GM12878 (cell line): ENCODE results near the gene C17orf113. TPM values are rescaled to one million over a fixed set of nuclear protein-coding genes. Genes with fewer than 3 reads are reported as not detected.

Experiments used
- ATAC-seq: fragments of 200-7000 bp; cut with Tn5 transposase; 3 replicates; pipeline ENCODE4 v1.9.1; 2020; ENCODE audit warnings: mild to moderate bottlenecking, moderate library complexity
- BruUV-seq: library from RNA; stranded (reverse); fragments of 400-500 nt; replicated peaks from 2 replicates; lab custom pipeline; 2021; lab: Mats Ljungman, UMichigan
- CTCF ChIA-PET: fragments of 300-600 bp; sonication (Branson Sonifier 250); formaldehyde crosslinking; extraction: SDS; loops from one replicate; lab custom pipeline; 2021; ENCODE audit warnings: inconsistent platforms; lab: Yijun Ruan, JAX
- POLR2A ChIA-PET: fragments of 350-600 bp; formaldehyde crosslinking; extraction: SDS; loops from one replicate; lab custom pipeline; 2021; ENCODE audit warnings: inconsistent platforms; lab: Charles Lee
- RAD21 ChIA-PET: fragments of 300-600 bp; sonication (Branson Sonifier 250); formaldehyde crosslinking; loops from one replicate; lab custom pipeline; 2023; ENCODE audit warnings: antibody characterized with exemption; ENCODE audit not compliant: unreplicated experiment; lab: Charles Lee
- SMC1A ChIA-PET: fragments of 300-600 bp; sonication (Branson Sonifier 250); formaldehyde crosslinking; loops from one replicate; lab custom pipeline; 2023; ENCODE audit not compliant: unreplicated experiment, uncharacterized antibody; lab: Charles Lee
- DNase-seq: peaks from one replicate; pipeline ENCODE4 v3.0.0-alpha.2; 2011; ENCODE audit warnings: low read depth, low spot score
- FAIRE-seq: peaks from 3 replicates; lab custom pipeline; 2011; peaks lifted over from hg19 to GRCh38; lab: Jason Lieb, UNC
- H2AFZ ChIP-seq: 2 replicates; pipeline ENCODE4 v1.6.0; 2011; ENCODE audit warnings: low read depth, low read length, control low read depth; ENCODE audit not compliant: control insufficient read depth
- H3K27ac ChIP-seq: 2 replicates; pipeline ENCODE4 v1.5.1; 2011; ENCODE audit warnings: control low read depth; ENCODE audit not compliant: control insufficient read depth, insufficient read depth
- H3K27me3 ChIP-seq, 2 experiments: replicated peaks in 1 of 2; 2 replicates each; pipeline versions ENCODE4 v1.6.0 to v1.6.1; 2011; ENCODE audit warnings: low read length in 1 of 2; ENCODE audit not compliant: control insufficient read depth in 2 of 2, insufficient read depth in 2 of 2
- H3K36me3 ChIP-seq, 2 experiments: 2 replicates each; pipeline ENCODE4 v1.5.1; 2011; ENCODE audit warnings: low read length in 1 of 2; ENCODE audit not compliant: control insufficient read depth in 2 of 2, insufficient read depth in 2 of 2
- H3K4me1 ChIP-seq: 2 replicates; pipeline ENCODE4 v1.6.1; 2011; ENCODE audit warnings: mild to moderate bottlenecking, low read length, moderate library complexity, mixed read lengths; ENCODE audit not compliant: control insufficient read depth, insufficient read depth
- H3K4me2 ChIP-seq: 2 replicates; pipeline ENCODE4 v1.6.0; 2011; ENCODE audit warnings: control low read depth; ENCODE audit not compliant: control insufficient read depth, insufficient read depth
- H3K4me3 ChIP-seq: fragments of 200-600 bp; sonication (generic); 2 replicates; pipeline ENCODE4 v1.5.1; 2016
- H3K79me2 ChIP-seq: 2 replicates; pipeline ENCODE4 v1.6.0; 2011; ENCODE audit warnings: low read length; ENCODE audit not compliant: control insufficient read depth, insufficient read depth
- H3K9ac ChIP-seq: 2 replicates; pipeline ENCODE4 v1.8.0; 2011; ENCODE audit warnings: low read length, control low read depth, mixed read lengths; ENCODE audit not compliant: control insufficient read depth, insufficient read depth
- H3K9me3 ChIP-seq: replicated peaks from 3 replicates; pipeline ENCODE4 v1.5.1; 2011; ENCODE audit warnings: mild to moderate bottlenecking, low read length; ENCODE audit not compliant: control insufficient read depth, insufficient read depth
- H4K20me1 ChIP-seq: 2 replicates; pipeline ENCODE4 v1.6.0; 2011; ENCODE audit not compliant: control insufficient read depth, insufficient read depth
- BCLAF1 ChIP-seq: fragments of 450-650 bp; IDR thresholded peaks from 2 replicates; pipeline ENCODE4 v1.6.1; 2017; ENCODE audit warnings: antibody characterized with exemption, mild to moderate bottlenecking, moderate library complexity
- BRCA1 ChIP-seq: IDR thresholded peaks from 2 replicates; pipeline ENCODE4 v1.6.1; 2011; ENCODE audit warnings: low read depth, low read length, improper control_type of control experiment
- CBFB ChIP-seq: IDR thresholded peaks from 2 replicates; pipeline ENCODE4 v1.6.1; 2016; ENCODE audit warnings: antibody characterized with exemption, low read depth
- DPF2 ChIP-seq: fragments of 450-650 bp; IDR thresholded peaks from 2 replicates; pipeline ENCODE4 v1.6.1; 2017; ENCODE audit warnings: mild to moderate bottlenecking
- FOS ChIP-seq: IDR thresholded peaks from 3 replicates; pipeline ENCODE4 v1.6.1; 2011; ENCODE audit warnings: borderline replicate concordance; ENCODE audit not compliant: insufficient read length; ENCODE audit errors: extremely low read depth
- FOXM1 ChIP-seq: IDR thresholded peaks from 2 replicates; pipeline ENCODE4 v1.6.1; 2012; ENCODE audit warnings: low read depth, mild to moderate bottlenecking, inconsistent platforms, low read length, moderate library complexity
- NKRF ChIP-seq: fragments of 450-650 bp; conservative IDR thresholded peaks from 2 replicates; pipeline ENCODE4 v1.6.1; 2017; ENCODE audit warnings: mild to moderate bottlenecking, moderate library complexity
- PAX5 ChIP-seq: IDR thresholded peaks from 2 replicates; pipeline ENCODE4 v1.6.1; 2011; ENCODE audit warnings: low read depth, low read length, borderline replicate concordance
- SIN3A ChIP-seq: IDR thresholded peaks from 2 replicates; pipeline ENCODE4 v1.6.1; 2012; ENCODE audit warnings: low read depth, low read length, improper control_type of control experiment
- WRNIP1 ChIP-seq: IDR thresholded peaks from 2 replicates; pipeline ENCODE4 v1.6.1; 2011; ENCODE audit warnings: low read depth, low read length, improper control_type of control experiment, borderline replicate concordance
- ZNF207 ChIP-seq: fragments of 450-650 bp; IDR thresholded peaks from 2 replicates; pipeline ENCODE4 v1.6.1; 2014; ENCODE audit warnings: antibody characterized with exemption, mild to moderate bottlenecking, borderline replicate concordance
- ZNF24 ChIP-seq: fragments of 450-650 bp; IDR thresholded peaks from 2 replicates; pipeline ENCODE4 v1.6.1; 2017; ENCODE audit warnings: antibody characterized with exemption, mild to moderate bottlenecking
- ZNF274 ChIP-seq: IDR thresholded peaks from one replicate; pipeline ENCODE4 v1.8.0; 2011; ENCODE audit not compliant: insufficient read length, insufficient read depth
- ZNF384 ChIP-seq: IDR thresholded peaks from 2 replicates; pipeline ENCODE4 v1.6.1; 2012; ENCODE audit warnings: low read depth, mild to moderate bottlenecking, low read length, improper control_type of control experiment, borderline replicate concordance
- ZNF687 ChIP-seq: fragments of 450-650 bp; IDR thresholded peaks from 2 replicates; pipeline ENCODE4 v1.6.1; 2017; ENCODE audit warnings: mild to moderate bottlenecking, moderate library complexity
- WGBS: methylation state at CpG from one replicate; pipeline ENCODE4 v1.1.6; 2016; ENCODE audit warnings: low lambda C conversion rate; ENCODE audit not compliant: insufficient replicate concordance, insufficient coverage; ENCODE audit errors: missing lambda C conversion rate; 5-methylcytosine and 5-hydroxymethylcytosine counted together
- in situ Hi-C: fragments of 300-500 bp; cut with MboI; formaldehyde crosslinking; loops from 9 replicates; pipeline ENCODE4 v1.14.3; 2018; ENCODE audit warnings: mixed read lengths
- intact Hi-C: fragments of 100-400 bp; cut with micrococcal nuclease; formaldehyde crosslinking; loops from one replicate; pipeline ENCODE4 v1.14.2; 2022; ENCODE audit not compliant: unreplicated experiment
- polyA plus RNA-seq, 11 experiments: library from polyadenylated mRNA; depleted of rRNA in 4 of 11; unstranded in 6 of 11; stranded (reverse) in 5 of 11; fragments of >200 nt; fragmentation: Nextera tagmentation in 4 of 11; fragmentation: Illumina TruSeq in 1 of 11; extraction: Ambion mirVana in 4 of 11; extraction: Trizol in 1 of 11; gene quantifications; 1 replicate in 1 of 11; 2 replicates in 10 of 11; pipeline versions ENCODE4 v1.2.1 to v1.2.3, GENCODE V29; 2011 to 2016; ENCODE audit warnings: inconsistent platforms in 2 of 11, missing spikeins in 2 of 11, low read depth in 1 of 11
- total RNA-seq, 4 experiments: library from RNA; depleted of rRNA in 3 of 4; stranded (reverse); fragments of >200 nt in 3 of 4; fragmentation: Illumina TruSeq in 1 of 4; extraction: Trizol in 1 of 4; gene quantifications; 2 replicates each; pipeline versions ENCODE4 v1.2.1 to v1.2.3, GENCODE V29; 2013 to 2021

Gene C17orf113
- total and polyA plus RNA-seq, 10 of the 15 experiments (the other 5 are each of a cell fraction or from before 2014, with no cell fraction given) = 0.03 to 0.17 (median 0.08) TPM; not detected in 3

- no peak for TF ChIP-seq ZNF687
- no peak for TF ChIP-seq ZNF274
- no peak for TF ChIP-seq CBFB
Observed at GRCh38 chr17:42031584-42031983, 18.8 kb downstream of the C17orf113 start (continued).

- 66% methylated on average over 7 of the region's 7 CpGs for WGBS
- Histone ChIP-seq H3K9me3 (no peaks in the 10 kb centered on the region), H3K36me3 (peaks cover 0 to 13% of the 10 kb centered on the region in 2 experiments; a peak in 2 of 4 replicates), H2AFZ (no peak overlapping the region), H4K20me1 (no peaks in the 10 kb centered on the region), H3K9ac (no peak overlapping the region), H3K4me1 (peaks cover 13% of the 10 kb centered on the region), H3K4me2 (no peak overlapping the region), H3K27ac (no peak overlapping the region), H3K79me2 (no peaks in the 10 kb centered on the region), H3K27me3 (no peaks in the 10 kb centered on the region), H3K4me3 (no peak overlapping the region)
- RAD21 ChIA-PET = interaction anchor here (0.8 kb wide), 1 partner anchor 62 kb away, joined by 5 read pairs; the partner anchor contains the start of gene CNP
- POLR2A ChIA-PET = interaction anchor here (0.6 kb wide), 1 partner anchor 388 kb away, joined by 4 read pairs; no protein-coding TSS in a partner anchor
- ATAC-seq (no peak), FAIRE-seq (no peak), DNase-seq (no peak)
- SMC1A ChIA-PET = interaction anchor here (0.7 kb wide), 1 partner anchor 87 kb away, joined by 4 read pairs; no protein-coding TSS in a partner anchor
- BruUV-seq = no TSS peak
- intact Hi-C loops (loop anchor here (5.0 kb wide), 2 partner anchors 34 to 74 kb away; no protein-coding TSS in a partner anchor), in situ Hi-C loops (no loop called here)
- CTCF ChIA-PET = interaction anchor here (0.8 to 10.1 kb wide), 4 partner anchors 12 to 179 kb away, joined by 3 to 83 read pairs (median 18); partner anchors contain the start of gene DNAJC7
- TF ChIP-seq PAX5 (no peak), ZNF207 (no peak), NKRF (no peak), DPF2 (no peak), BCLAF1 (no peak), FOXM1 (no peak), ZNF24 (no peak), SIN3A (no peak), WRNIP1 (no peak), ZNF384 (no peak), BRCA1 (no peak), FOS (no peak)
Observed at GRCh38 chr17:42028791-42029127, 21.6 kb downstream of the C17orf113 start.
